Stimulated activated CD4-positive, alpha-beta T cell treated with anti-CD3 and anti-CD28 coated beads, TNF-alpha, amount 100 ng/mL, for 1 hour (primary cell): ENCODE data around the gene MTMR1.

Experiments used
- DNase-seq, 3 donors: peaks; one replicate each; pipeline ENCODE4 v3.0.0-alpha.2; 2020; ENCODE audit warnings: low read depth in 3 of 3, low spot score in 1 of 3

The MTMR1 gene

GRCh38 chrX:150777328-150777992, 84.3 kb downstream of the MTMR1 start:
- no peak for DNase-seq

GRCh38 chrX:150779385-150779784, 86.2 kb downstream of the MTMR1 start:
- DNase-seq: no peak

GRCh38 chrX:150781677-150782076, 88.5 kb downstream of the MTMR1 start:
- DNase-seq: no peak

GRCh38 chrX:150790021-150790420, 96.8 kb downstream of the MTMR1 start:
- no peak for DNase-seq

- no peak for DNase-seq
These were observed 99.8 kb downstream of the MTMR1 start for GRCh38 chrX:150792949-150793527.

- no peak for DNase-seq
These were observed 112.5 kb downstream of the MTMR1 start for GRCh38 chrX:150805736-150806135.

GRCh38 chrX:150806827-150807226, 113.6 kb downstream of the MTMR1 start:
- no peak for DNase-seq

- no peak for DNase-seq
These were observed 120.7 kb downstream of the MTMR1 start for GRCh38 chrX:150813922-150814321.
